ENCODE results near the gene HNRNPL.

- TF ChIP-seq CTCF (IDR thresholded peaks at IDR 0.05; ENCODE audit: borderline replicate concordance, extremely low read depth, low read length, poor library complexity, severe bottlenecking), result no peak
- no peak for TF ChIP-seq EZH2 (IDR thresholded peaks at IDR 0.05; ENCODE audit: borderline replicate concordance, low read depth, low read length, severe bottlenecking)
Observed at GRCh38 chr19:38868551-38868950, 18.8 kb upstream of the HNRNPL start.

Data from DND-41 (cell line).